ENCODE data around the gene SHLD2.
"Not testable (repeated sequence)": the region's sequence is repeated elsewhere in the genome, so short reads cannot be mapped to it uniquely, and the experiment has no call there.

The SHLD2 gene

DNA sequence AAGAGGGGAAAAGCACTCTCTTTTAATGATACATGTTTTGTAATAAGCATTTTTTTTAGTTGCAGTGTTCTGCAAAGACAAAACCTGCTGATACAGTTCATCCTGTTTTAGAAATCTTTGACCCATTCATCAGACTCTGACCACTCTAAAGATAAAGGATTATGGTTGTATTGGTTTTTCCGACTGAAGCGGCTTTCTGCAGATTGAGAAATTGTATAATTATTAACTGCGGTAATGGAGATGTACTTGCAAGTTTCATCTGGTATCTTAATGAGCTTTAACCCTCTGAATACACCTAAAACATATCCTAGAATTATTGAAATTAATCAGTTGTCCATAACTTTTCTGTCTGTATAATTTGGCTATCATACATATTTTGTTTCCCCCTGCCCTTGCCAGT lies 50.6 kb downstream of the SHLD2 start:
- not testable (repeated sequence) for H3K4me3 ChIP-seq (ENCODE audit: extremely low read depth, insufficient read depth, low read length, poor library complexity, severe bottlenecking); H3K27ac ChIP-seq (ENCODE audit: low read depth, low read length, severe bottlenecking); H3K4me1 ChIP-seq (ENCODE audit: control insufficient read depth, insufficient read depth, low read length, poor library complexity, severe bottlenecking); H3K36me3 ChIP-seq (ENCODE audit: control insufficient read depth, insufficient read depth, low read length); H3K9me3 ChIP-seq (ENCODE audit: control insufficient read depth, low read length)
- WGBS, 2 experiments (ENCODE audit: insufficient coverage in 2 of 2) = no CpG with 5 or more reads among the region's 3 CpGs

- H3K4me1 ChIP-seq (ENCODE audit: control insufficient read depth, insufficient read depth, low read length, poor library complexity, severe bottlenecking); H3K4me3 ChIP-seq (ENCODE audit: extremely low read depth, insufficient read depth, low read length, poor library complexity, severe bottlenecking); H3K27ac ChIP-seq (ENCODE audit: low read depth, low read length, severe bottlenecking); H3K9me3 ChIP-seq (ENCODE audit: control insufficient read depth, low read length); H3K36me3 ChIP-seq (ENCODE audit: control insufficient read depth, insufficient read depth, low read length): not testable (repeated sequence)
- WGBS, 2 experiments (ENCODE audit: insufficient coverage in 2 of 2) = 90% methylated on average over 2 of the region's 9 CpGs; no CpG with 5 or more reads in 1 of the 2 experiments
These were observed 54.1 kb downstream of the SHLD2 start for GRCh38 chr10:87149020-87149609.

- H3K4me3 ChIP-seq (ENCODE audit: extremely low read depth, insufficient read depth, low read length, poor library complexity, severe bottlenecking); H3K27ac ChIP-seq (ENCODE audit: low read depth, low read length, severe bottlenecking); H3K36me3 ChIP-seq (ENCODE audit: control insufficient read depth, insufficient read depth, low read length); H3K4me1 ChIP-seq (ENCODE audit: control insufficient read depth, insufficient read depth, low read length, poor library complexity, severe bottlenecking); H3K9me3 ChIP-seq (ENCODE audit: control insufficient read depth, low read length): not testable (repeated sequence)
- WGBS, 2 experiments (ENCODE audit: insufficient coverage in 2 of 2) = no CpG with 5 or more reads among the region's 3 CpGs
These were observed 56.5 kb downstream of the SHLD2 start for GRCh38 chr10:87151516-87151915.

DNA sequence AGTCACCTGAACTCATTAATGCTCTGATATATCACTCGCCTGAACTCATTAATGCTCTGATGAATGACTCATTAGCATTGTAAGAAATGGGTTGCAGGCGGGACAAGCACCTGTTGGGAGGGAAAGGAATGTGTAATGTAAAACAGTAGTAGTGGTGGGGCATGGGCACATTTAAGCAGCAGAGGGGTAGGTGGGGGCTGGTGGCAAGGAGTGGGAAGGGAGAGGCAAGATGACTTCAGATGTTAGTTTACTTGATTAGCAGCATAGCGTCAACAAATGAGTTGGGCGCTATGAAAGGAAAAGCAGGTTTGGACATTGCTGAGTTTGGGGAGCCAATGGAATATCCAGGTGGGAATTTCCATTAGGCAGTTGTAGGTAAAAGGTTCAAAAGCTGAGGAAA lies 61.8 kb downstream of the SHLD2 start:
- not testable (repeated sequence) for H3K4me1 ChIP-seq (ENCODE audit: control insufficient read depth, insufficient read depth, low read length, poor library complexity, severe bottlenecking); H3K27ac ChIP-seq (ENCODE audit: low read depth, low read length, severe bottlenecking); H3K9me3 ChIP-seq (ENCODE audit: control insufficient read depth, low read length); H3K4me3 ChIP-seq (ENCODE audit: extremely low read depth, insufficient read depth, low read length, poor library complexity, severe bottlenecking)
- H3K36me3 ChIP-seq (ENCODE audit: control insufficient read depth, insufficient read depth, low read length) = peaks cover 14% of the 10 kb centered on the region
- 96 to 97% methylated on average over 4 of the region's 4 CpGs for WGBS, 2 experiments (ENCODE audit: insufficient coverage in 2 of 2)

- no CpG with 5 or more reads among the region's 3 CpGs for WGBS, 2 experiments (ENCODE audit: insufficient coverage in 2 of 2)
- H3K4me3 ChIP-seq (ENCODE audit: extremely low read depth, insufficient read depth, low read length, poor library complexity, severe bottlenecking); H3K9me3 ChIP-seq (ENCODE audit: control insufficient read depth, low read length); H3K27ac ChIP-seq (ENCODE audit: low read depth, low read length, severe bottlenecking); H3K4me1 ChIP-seq (ENCODE audit: control insufficient read depth, insufficient read depth, low read length, poor library complexity, severe bottlenecking): not testable (repeated sequence)
- H3K36me3 ChIP-seq (ENCODE audit: control insufficient read depth, insufficient read depth, low read length) = peaks cover 14% of the 10 kb centered on the region
These were observed 62.8 kb downstream of the SHLD2 start for GRCh38 chr10:87157821-87158220.

DNA sequence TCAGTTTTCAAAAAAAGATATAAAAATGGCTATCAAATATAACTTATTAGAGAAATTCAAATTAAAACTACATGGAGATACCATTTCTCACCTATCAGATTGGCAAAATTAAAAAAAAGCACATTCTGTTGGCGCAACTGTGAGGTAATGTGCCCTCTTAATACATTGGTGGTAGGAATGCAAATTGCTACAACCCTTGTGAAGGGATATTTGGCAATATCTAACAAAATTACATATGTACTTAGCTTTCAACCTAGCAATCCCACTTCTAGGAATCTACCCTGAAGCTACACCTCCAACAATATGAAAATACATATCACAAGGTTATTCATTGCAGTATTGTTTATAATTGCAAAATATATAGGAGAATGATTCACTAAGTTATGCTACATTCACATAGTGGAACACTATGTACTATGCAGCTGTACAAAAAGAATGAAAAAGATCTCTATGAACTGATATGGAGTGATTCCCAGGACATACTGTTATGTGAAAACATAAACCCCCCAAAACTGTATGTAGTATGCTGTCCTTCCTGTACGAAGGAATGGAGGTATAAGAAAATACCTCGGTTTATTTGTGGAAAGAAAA lies 67.8 kb downstream of the SHLD2 start:
- H3K9me3 ChIP-seq (ENCODE audit: control insufficient read depth, low read length); H3K4me1 ChIP-seq (ENCODE audit: control insufficient read depth, insufficient read depth, low read length, poor library complexity, severe bottlenecking); H3K27ac ChIP-seq (ENCODE audit: low read depth, low read length, severe bottlenecking); H3K4me3 ChIP-seq (ENCODE audit: extremely low read depth, insufficient read depth, low read length, poor library complexity, severe bottlenecking): not testable (repeated sequence)
- WGBS, 2 experiments (ENCODE audit: insufficient coverage in 2 of 2) = 86 to 91% methylated on average over 1 to 2 of the region's 3 CpGs
- H3K36me3 ChIP-seq (ENCODE audit: control insufficient read depth, insufficient read depth, low read length) = peaks cover 15% of the 10 kb centered on the region

GRCh38 chr10:87163414-87163813 lies 68.4 kb downstream of the SHLD2 start:
- peaks cover 15% of the 10 kb centered on the region for H3K36me3 ChIP-seq (ENCODE audit: control insufficient read depth, insufficient read depth, low read length)
- not testable (repeated sequence) for H3K27ac ChIP-seq (ENCODE audit: low read depth, low read length, severe bottlenecking); H3K4me3 ChIP-seq (ENCODE audit: extremely low read depth, insufficient read depth, low read length, poor library complexity, severe bottlenecking); H3K4me1 ChIP-seq (ENCODE audit: control insufficient read depth, insufficient read depth, low read length, poor library complexity, severe bottlenecking); H3K9me3 ChIP-seq (ENCODE audit: control insufficient read depth, low read length)
- no CpG with 5 or more reads among the region's 2 CpGs for WGBS, 2 experiments (ENCODE audit: insufficient coverage in 2 of 2)

DNA sequence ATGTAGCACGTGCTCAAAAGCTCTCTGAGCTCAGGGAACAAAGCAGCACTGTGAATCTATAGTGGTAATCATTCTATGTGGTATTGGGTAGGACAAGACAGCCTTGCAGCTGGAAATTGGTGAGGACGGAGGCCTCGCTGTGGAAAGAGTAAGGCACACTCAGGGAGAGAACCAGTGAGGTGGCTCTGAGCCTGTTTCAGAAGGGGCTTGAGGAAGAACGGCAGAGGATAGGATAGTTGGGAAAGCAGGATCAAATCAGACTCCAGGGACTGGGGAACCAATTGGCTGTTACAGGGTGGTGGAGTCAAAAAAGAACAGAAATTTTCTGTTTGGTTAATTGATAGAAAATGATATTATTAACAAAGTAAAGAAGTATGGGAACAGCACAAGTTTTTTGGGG lies 74.9 kb downstream of the SHLD2 start:
- not testable (repeated sequence) for H3K27ac ChIP-seq (ENCODE audit: low read depth, low read length, severe bottlenecking); H3K4me1 ChIP-seq (ENCODE audit: control insufficient read depth, insufficient read depth, low read length, poor library complexity, severe bottlenecking); H3K4me3 ChIP-seq (ENCODE audit: extremely low read depth, insufficient read depth, low read length, poor library complexity, severe bottlenecking); H3K36me3 ChIP-seq (ENCODE audit: control insufficient read depth, insufficient read depth, low read length); H3K9me3 ChIP-seq (ENCODE audit: control insufficient read depth, low read length)
- 92 to 97% methylated on average over 3 of the region's 4 CpGs for WGBS, 2 experiments (ENCODE audit: insufficient coverage in 2 of 2)

GRCh38 chr10:87170705-87171104 lies 75.7 kb downstream of the SHLD2 start:
- H3K27ac ChIP-seq (ENCODE audit: low read depth, low read length, severe bottlenecking); H3K4me3 ChIP-seq (ENCODE audit: extremely low read depth, insufficient read depth, low read length, poor library complexity, severe bottlenecking); H3K4me1 ChIP-seq (ENCODE audit: control insufficient read depth, insufficient read depth, low read length, poor library complexity, severe bottlenecking); H3K36me3 ChIP-seq (ENCODE audit: control insufficient read depth, insufficient read depth, low read length); H3K9me3 ChIP-seq (ENCODE audit: control insufficient read depth, low read length): not testable (repeated sequence)
- no CpG with 5 or more reads among the region's 4 CpGs for WGBS, 2 experiments (ENCODE audit: insufficient coverage in 2 of 2)

DNA sequence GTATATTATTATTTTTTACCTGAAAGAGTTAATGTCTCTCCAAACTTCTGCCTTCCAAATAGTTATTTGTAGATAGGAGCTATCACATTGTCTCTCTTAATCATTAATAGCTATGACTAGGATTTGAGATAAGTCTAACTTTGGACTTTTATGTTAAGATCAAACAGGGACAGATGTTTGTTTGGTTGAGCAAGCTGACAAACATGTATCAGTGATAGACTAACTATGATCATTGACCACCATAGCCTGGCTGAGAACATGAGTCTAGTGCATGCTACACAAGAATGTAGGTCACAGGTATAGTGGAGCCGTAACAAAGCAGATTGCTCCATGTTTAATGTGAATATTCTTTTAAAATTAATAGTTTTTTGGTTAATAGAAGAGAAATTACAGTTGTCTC lies 76.7 kb downstream of the SHLD2 start:
- H3K9me3 ChIP-seq (ENCODE audit: control insufficient read depth, low read length); H3K36me3 ChIP-seq (ENCODE audit: control insufficient read depth, insufficient read depth, low read length); H3K27ac ChIP-seq (ENCODE audit: low read depth, low read length, severe bottlenecking); H3K4me3 ChIP-seq (ENCODE audit: extremely low read depth, insufficient read depth, low read length, poor library complexity, severe bottlenecking); H3K4me1 ChIP-seq (ENCODE audit: control insufficient read depth, insufficient read depth, low read length, poor library complexity, severe bottlenecking): not testable (repeated sequence)
- WGBS, 2 experiments (ENCODE audit: insufficient coverage in 2 of 2) = 100% methylated on average over 1 of the region's 1 CpG; no CpG with 5 or more reads in 1 of the 2 experiments

GRCh38 chr10:87172178-87172577 lies 77.2 kb downstream of the SHLD2 start:
- H3K36me3 ChIP-seq (ENCODE audit: control insufficient read depth, insufficient read depth, low read length); H3K27ac ChIP-seq (ENCODE audit: low read depth, low read length, severe bottlenecking); H3K4me1 ChIP-seq (ENCODE audit: control insufficient read depth, insufficient read depth, low read length, poor library complexity, severe bottlenecking); H3K4me3 ChIP-seq (ENCODE audit: extremely low read depth, insufficient read depth, low read length, poor library complexity, severe bottlenecking); H3K9me3 ChIP-seq (ENCODE audit: control insufficient read depth, low read length): not testable (repeated sequence)

Measured in mesodermal cell (in vitro differentiated cells).